Measurements from ENCODE around the gene WDR27.

The WDR27 gene

DNA sequence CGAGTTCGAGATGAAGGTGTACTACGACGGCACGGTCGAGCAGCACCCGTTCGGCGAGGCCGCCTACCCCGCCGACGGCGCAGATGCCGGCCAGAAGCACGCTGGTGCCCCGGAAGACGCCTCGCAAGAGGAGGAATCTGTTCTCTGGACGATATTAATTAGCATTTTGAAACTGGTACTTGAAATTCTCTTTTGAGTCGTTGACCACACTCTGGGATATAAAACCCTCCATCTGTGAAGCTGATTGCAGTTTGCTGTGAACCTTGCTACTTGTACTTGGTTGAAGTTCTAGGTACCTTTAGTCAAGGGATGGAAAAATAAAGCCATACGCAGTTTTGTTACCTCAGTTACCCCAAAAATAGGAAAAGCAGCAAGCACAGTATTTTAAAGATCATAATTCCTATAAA lies 1.0 kb upstream of the WDR27 start:
- Histone ChIP-seq H3K27me3 (ENCODE audit: low read length) (no peaks in the 10 kb centered on the region), H4K20me1 (ENCODE audit: low read depth, low read length) (no peaks in the 10 kb centered on the region; the same call in 1 of the 2 replicates), H3K9ac (ENCODE audit: low read length) (peak overlapping the region; percentile 88), H3K9me2 (replicated peaks; ENCODE audit: insufficient read depth, low read length) (no peaks in the 10 kb centered on the region), H3K36me3 (ENCODE audit: low read length) (no peaks in the 10 kb centered on the region; the same call in 1 of the 2 replicates), H3K79me2 (ENCODE audit: insufficient read depth, low read length) (peaks cover 63% of the 10 kb centered on the region), H3F3A (ENCODE audit: insufficient read depth) (peaks cover 18% of the 10 kb centered on the region), H3K9me3 (ENCODE audit: insufficient read depth, low read length) (no peaks in the 10 kb centered on the region), H2AFZ (ENCODE audit: low read depth, low read length, severe bottlenecking) (no peak overlapping the region), H3K4me2 (ENCODE audit: low read depth, low read length, poor library complexity, severe bottlenecking) (peak overlapping the region; percentile 75), H3K27ac (ENCODE audit: low read depth, low read length) (peak overlapping the region; percentile 60), H3K4me3 (ENCODE audit: insufficient read depth, low read length, poor library complexity, severe bottlenecking) (peak overlapping the region; percentile 88)
- no peak for TF ChIP-seq EZH2phosphoT487 (conservative IDR thresholded peaks at IDR 0.05; ENCODE audit: low read length)
- TF ChIP-seq, protein P1, sequence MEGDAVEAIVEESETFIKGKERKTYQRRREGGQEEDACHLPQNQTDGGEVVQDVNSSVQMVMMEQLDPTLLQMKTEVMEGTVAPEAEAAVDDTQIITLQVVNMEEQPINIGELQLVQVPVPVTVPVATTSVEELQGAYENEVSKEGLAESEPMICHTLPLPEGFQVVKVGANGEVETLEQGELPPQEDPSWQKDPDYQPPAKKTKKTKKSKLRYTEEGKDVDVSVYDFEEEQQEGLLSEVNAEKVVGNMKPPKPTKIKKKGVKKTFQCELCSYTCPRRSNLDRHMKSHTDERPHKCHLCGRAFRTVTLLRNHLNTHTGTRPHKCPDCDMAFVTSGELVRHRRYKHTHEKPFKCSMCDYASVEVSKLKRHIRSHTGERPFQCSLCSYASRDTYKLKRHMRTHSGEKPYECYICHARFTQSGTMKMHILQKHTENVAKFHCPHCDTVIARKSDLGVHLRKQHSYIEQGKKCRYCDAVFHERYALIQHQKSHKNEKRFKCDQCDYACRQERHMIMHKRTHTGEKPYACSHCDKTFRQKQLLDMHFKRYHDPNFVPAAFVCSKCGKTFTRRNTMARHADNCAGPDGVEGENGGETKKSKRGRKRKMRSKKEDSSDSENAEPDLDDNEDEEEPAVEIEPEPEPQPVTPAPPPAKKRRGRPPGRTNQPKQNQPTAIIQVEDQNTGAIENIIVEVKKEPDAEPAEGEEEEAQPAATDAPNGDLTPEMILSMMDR (IDR thresholded peaks at IDR 0.05; ENCODE audit: insufficient read depth, low read length, poor library complexity, severe bottlenecking) = no peak

DNA sequence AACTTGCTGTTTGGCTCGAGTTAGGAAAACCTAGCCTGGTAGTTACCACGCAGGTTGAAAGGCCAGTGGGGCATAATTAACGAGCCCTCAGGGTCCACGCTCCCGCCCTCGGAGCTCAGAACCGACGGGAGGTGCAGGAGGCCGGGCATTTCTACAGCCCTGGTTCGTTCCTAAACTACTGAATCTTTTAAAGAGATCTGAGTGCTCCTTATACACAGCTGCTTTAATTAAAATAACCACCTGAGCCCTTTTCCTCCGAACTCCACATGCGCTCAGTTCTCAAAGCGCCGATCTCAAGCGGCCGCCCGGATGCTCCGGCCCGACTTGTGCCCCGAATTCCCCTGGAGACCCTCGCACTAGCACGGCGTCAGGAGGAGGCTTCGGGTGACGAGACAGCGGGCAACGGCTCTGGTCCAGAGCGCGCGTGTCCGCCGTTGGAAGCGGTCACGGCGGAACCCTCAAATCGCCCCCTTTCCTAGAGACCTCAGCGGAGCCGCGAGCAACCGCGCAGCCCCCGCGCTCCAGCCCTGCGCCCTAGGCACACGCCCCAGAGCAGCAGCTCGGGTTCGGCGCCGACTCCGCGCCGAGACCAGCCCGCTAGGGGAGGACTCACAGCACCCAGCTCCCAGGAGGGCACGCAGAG lies 397 bp downstream of the WDR27 start:
- TF ChIP-seq EZH2phosphoT487 (conservative IDR thresholded peaks at IDR 0.05; ENCODE audit: low read length) = no peak
- TF ChIP-seq, protein P1 (IDR thresholded peaks at IDR 0.05; ENCODE audit: insufficient read depth, low read length, poor library complexity, severe bottlenecking) = no peak
- H3K4me2 ChIP-seq (ENCODE audit: low read depth, low read length, poor library complexity, severe bottlenecking) = peak overlapping the region; percentile 91
- peaks cover 63% of the 10 kb centered on the region for H3K79me2 ChIP-seq (ENCODE audit: insufficient read depth, low read length)
- no peaks in the 10 kb centered on the region for H3K9me3 ChIP-seq (ENCODE audit: insufficient read depth, low read length)
- H3K9me2 ChIP-seq (replicated peaks; ENCODE audit: insufficient read depth, low read length) = no peaks in the 10 kb centered on the region
- no peaks in the 10 kb centered on the region; the same call in 1 of the 2 replicates for H3K36me3 ChIP-seq (ENCODE audit: low read length)
- peak overlapping the region; percentile 75 for H2AFZ ChIP-seq (ENCODE audit: low read depth, low read length, severe bottlenecking)
- H3K9ac ChIP-seq (ENCODE audit: low read length) = peak overlapping the region; percentile 88
- peak overlapping the region; percentile 88 for H3K4me3 ChIP-seq (ENCODE audit: insufficient read depth, low read length, poor library complexity, severe bottlenecking)
- no peaks in the 10 kb centered on the region; the same call in 1 of the 2 replicates for H4K20me1 ChIP-seq (ENCODE audit: low read depth, low read length)
- peak overlapping the region; percentile 46 for H3K27ac ChIP-seq (ENCODE audit: low read depth, low read length)
- H3K27me3 ChIP-seq (ENCODE audit: low read length) = no peaks in the 10 kb centered on the region
- H3F3A ChIP-seq (ENCODE audit: insufficient read depth) = peaks cover 6% of the 10 kb centered on the region; the same call in 1 of the 2 replicates

DNA sequence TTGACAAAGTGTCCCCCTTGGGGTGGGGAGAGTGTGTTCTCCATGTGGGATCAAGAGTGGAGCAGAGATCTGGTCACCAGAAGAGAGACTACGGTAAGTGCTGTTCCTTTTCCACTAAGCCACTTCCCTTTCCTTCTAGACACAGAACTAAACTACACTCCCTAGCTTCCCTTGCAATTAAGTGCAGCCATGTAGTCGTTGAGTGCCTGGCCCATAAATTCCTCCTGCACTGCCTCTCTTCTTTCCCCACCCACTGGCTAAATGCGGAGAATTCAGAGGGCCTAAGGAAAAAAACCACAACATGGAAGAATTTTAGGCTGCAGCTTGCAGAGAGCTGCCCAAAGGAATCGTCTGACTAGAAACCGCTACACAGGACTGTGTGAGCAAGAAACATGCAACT lies 1.5 kb downstream of the WDR27 start:
- Histone ChIP-seq H3K9me3 (ENCODE audit: insufficient read depth, low read length) (no peaks in the 10 kb centered on the region), H3K27me3 (ENCODE audit: low read length) (no peaks in the 10 kb centered on the region), H3K79me2 (ENCODE audit: insufficient read depth, low read length) (peaks cover 64% of the 10 kb centered on the region), H3K9me2 (replicated peaks; ENCODE audit: insufficient read depth, low read length) (no peaks in the 10 kb centered on the region), H3F3A (ENCODE audit: insufficient read depth) (no peaks in the 10 kb centered on the region; the same call in 1 of the 2 replicates), H2AFZ (ENCODE audit: low read depth, low read length, severe bottlenecking) (no peak overlapping the region), H3K27ac (ENCODE audit: low read depth, low read length) (no peak overlapping the region), H3K4me2 (ENCODE audit: low read depth, low read length, poor library complexity, severe bottlenecking) (peak overlapping the region; percentile 91), H4K20me1 (ENCODE audit: low read depth, low read length) (no peaks in the 10 kb centered on the region; the same call in 1 of the 2 replicates), H3K4me3 (ENCODE audit: insufficient read depth, low read length, poor library complexity, severe bottlenecking) (peak overlapping the region; percentile 88), H3K9ac (ENCODE audit: low read length) (peak overlapping the region; percentile 88), H3K36me3 (ENCODE audit: low read length) (no peaks in the 10 kb centered on the region; the same call in 1 of the 2 replicates)
- TF ChIP-seq, protein P1 (IDR thresholded peaks at IDR 0.05; ENCODE audit: insufficient read depth, low read length, poor library complexity, severe bottlenecking) = no peak
- no peak for TF ChIP-seq EZH2phosphoT487 (conservative IDR thresholded peaks at IDR 0.05; ENCODE audit: low read length)
